ENCODE data around the gene ARHGAP9.

DNA sequence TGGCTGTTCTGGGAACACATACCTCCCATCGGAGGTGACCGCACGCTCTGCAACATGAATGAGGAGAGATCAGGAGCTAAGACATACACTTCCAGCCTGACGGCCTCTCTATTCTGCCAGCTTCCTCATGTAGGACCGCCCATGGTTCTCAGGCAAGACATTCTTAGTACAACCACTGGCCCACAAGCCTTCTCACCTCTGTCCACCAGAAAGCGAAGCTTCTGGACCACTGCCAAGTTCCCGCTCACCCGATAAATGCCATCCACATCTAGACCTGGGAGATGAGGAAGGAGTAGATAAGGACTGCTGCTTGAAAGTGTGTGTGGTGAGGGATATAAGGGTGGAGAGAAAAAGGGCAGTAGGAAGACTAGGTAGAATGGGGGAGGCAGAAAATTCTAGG lies 5.2 kb downstream of the ARHGAP9 start:
- TF ChIP-seq, protein P1, sequence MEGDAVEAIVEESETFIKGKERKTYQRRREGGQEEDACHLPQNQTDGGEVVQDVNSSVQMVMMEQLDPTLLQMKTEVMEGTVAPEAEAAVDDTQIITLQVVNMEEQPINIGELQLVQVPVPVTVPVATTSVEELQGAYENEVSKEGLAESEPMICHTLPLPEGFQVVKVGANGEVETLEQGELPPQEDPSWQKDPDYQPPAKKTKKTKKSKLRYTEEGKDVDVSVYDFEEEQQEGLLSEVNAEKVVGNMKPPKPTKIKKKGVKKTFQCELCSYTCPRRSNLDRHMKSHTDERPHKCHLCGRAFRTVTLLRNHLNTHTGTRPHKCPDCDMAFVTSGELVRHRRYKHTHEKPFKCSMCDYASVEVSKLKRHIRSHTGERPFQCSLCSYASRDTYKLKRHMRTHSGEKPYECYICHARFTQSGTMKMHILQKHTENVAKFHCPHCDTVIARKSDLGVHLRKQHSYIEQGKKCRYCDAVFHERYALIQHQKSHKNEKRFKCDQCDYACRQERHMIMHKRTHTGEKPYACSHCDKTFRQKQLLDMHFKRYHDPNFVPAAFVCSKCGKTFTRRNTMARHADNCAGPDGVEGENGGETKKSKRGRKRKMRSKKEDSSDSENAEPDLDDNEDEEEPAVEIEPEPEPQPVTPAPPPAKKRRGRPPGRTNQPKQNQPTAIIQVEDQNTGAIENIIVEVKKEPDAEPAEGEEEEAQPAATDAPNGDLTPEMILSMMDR (IDR thresholded peaks at IDR 0.05), result no peak
- TF ChIP-seq POLR2A (IDR thresholded peaks at IDR 0.05), result no peak
